Measurements from ENCODE around the gene TARS1.
A peak's percentile ranks its signal among the peaks of the same experiment; 100 is the strongest.
"Not testable (repeated sequence)": the region's sequence is repeated elsewhere in the genome, so short reads cannot be mapped to it uniquely, and the experiment has no call there.

TARS1 gene

GRCh38 chr5:33417632-33418031, 23.1 kb upstream of the TARS1 start:
- no peaks in the 10 kb centered on the region for H3K36me3 ChIP-seq (ENCODE audit: control insufficient read depth, insufficient read depth, low read length)
- no peaks in the 10 kb centered on the region for H3K27me3 ChIP-seq (ENCODE audit: control insufficient read depth, insufficient read depth, low read length)
- no peaks in the 10 kb centered on the region for H3K4me1 ChIP-seq (ENCODE audit: control insufficient read depth, insufficient read depth, low read length)
- no peak overlapping the region for H3K4me3 ChIP-seq (ENCODE audit: low read depth, low read length)
- no peaks in the 10 kb centered on the region for H3K9me3 ChIP-seq (ENCODE audit: control insufficient read depth, insufficient read depth, low read depth, low read length)
- no peak overlapping the region for H3K9ac ChIP-seq (ENCODE audit: low read length)
- no peak overlapping the region for H3K27ac ChIP-seq (ENCODE audit: low read depth, low read length)

GRCh38 chr5:33420946-33421345, 19.8 kb upstream of the TARS1 start:
- H3K4me1 ChIP-seq (ENCODE audit: control insufficient read depth, insufficient read depth, low read length) = no peaks in the 10 kb centered on the region
- H3K9ac ChIP-seq (ENCODE audit: low read length) = no peak overlapping the region
- no peaks in the 10 kb centered on the region for H3K36me3 ChIP-seq (ENCODE audit: control insufficient read depth, insufficient read depth, low read length)
- no peaks in the 10 kb centered on the region for H3K27me3 ChIP-seq (ENCODE audit: control insufficient read depth, insufficient read depth, low read length)
- H3K27ac ChIP-seq (ENCODE audit: low read depth, low read length) = no peak overlapping the region
- H3K9me3 ChIP-seq (ENCODE audit: control insufficient read depth, insufficient read depth, low read depth, low read length) = no peaks in the 10 kb centered on the region
- no peak overlapping the region for H3K4me3 ChIP-seq (ENCODE audit: low read depth, low read length)

- H3K9me3 ChIP-seq (ENCODE audit: control insufficient read depth, insufficient read depth, low read depth, low read length) = no peaks in the 10 kb centered on the region
- no peak overlapping the region for H3K4me3 ChIP-seq (ENCODE audit: low read depth, low read length)
- no peak overlapping the region for H3K9ac ChIP-seq (ENCODE audit: low read length)
- no peak overlapping the region for H3K27ac ChIP-seq (ENCODE audit: low read depth, low read length)
- H3K36me3 ChIP-seq (ENCODE audit: control insufficient read depth, insufficient read depth, low read length) = no peaks in the 10 kb centered on the region
- H3K4me1 ChIP-seq (ENCODE audit: control insufficient read depth, insufficient read depth, low read length) = no peaks in the 10 kb centered on the region
- H3K27me3 ChIP-seq (ENCODE audit: control insufficient read depth, insufficient read depth, low read length) = no peaks in the 10 kb centered on the region
Measured at GRCh38 chr5:33422191-33422590, 18.6 kb upstream of the TARS1 start.

DNA sequence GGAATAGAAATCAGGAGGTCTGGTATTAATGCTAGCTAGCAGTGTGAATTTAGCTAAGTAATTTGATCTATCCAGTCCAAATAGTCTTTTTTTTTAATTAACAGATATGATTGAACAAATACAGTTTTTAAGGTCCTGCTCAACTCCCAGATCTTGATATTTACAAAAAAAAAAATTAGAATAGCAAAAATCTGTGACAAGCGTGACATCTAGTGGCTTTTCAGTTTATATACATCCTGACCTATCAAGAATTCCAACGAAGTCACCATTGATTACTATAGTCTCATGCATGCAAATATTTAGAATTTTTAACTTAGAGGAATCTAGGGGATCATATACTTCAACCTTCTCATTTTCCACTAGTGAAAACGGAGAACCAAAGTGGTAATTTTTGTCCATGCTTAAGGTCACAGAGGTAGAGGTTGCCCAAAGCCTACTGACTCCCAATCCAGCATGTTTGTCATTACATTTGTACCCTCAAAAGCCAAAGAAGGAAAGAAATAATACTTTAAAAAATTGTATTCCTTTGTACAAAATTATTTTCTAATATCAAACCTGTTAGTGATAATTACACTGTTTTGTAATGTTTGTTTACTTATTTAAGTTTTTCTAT, 17.6 kb upstream of the TARS1 start:
- H3K27ac ChIP-seq (ENCODE audit: low read depth, low read length) = no peak overlapping the region
- H3K9me3 ChIP-seq (ENCODE audit: control insufficient read depth, insufficient read depth, low read depth, low read length) = no peaks in the 10 kb centered on the region
- no peaks in the 10 kb centered on the region for H3K27me3 ChIP-seq (ENCODE audit: control insufficient read depth, insufficient read depth, low read length)
- no peak overlapping the region for H3K4me3 ChIP-seq (ENCODE audit: low read depth, low read length)
- no peak overlapping the region for H3K9ac ChIP-seq (ENCODE audit: low read length)
- no peaks in the 10 kb centered on the region for H3K36me3 ChIP-seq (ENCODE audit: control insufficient read depth, insufficient read depth, low read length)
- no peaks in the 10 kb centered on the region for H3K4me1 ChIP-seq (ENCODE audit: control insufficient read depth, insufficient read depth, low read length)

DNA sequence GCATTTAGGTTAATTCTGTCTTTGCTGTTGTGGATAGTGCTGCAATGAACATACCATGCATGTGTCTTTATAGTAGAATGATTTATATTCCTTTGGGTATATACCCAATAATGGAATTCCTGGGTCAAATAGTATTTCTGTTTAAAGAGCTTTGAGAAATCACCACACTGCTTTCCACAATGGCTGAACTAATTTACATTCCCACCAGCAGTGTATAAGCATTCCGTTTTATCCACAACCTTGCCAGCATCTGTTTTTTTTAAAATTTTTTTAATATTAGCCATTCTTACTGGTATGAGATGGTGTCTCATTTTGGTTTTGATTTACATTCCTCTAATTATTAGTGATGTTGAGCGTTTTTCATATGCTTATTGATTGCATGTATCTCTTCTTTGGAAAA, 15.5 kb upstream of the TARS1 start:
- Histone ChIP-seq H3K27me3 (ENCODE audit: control insufficient read depth, insufficient read depth, low read length) (no peaks in the 10 kb centered on the region), H3K36me3 (ENCODE audit: control insufficient read depth, insufficient read depth, low read length) (no peaks in the 10 kb centered on the region), H3K4me3 (ENCODE audit: low read depth, low read length) (no peak overlapping the region), H3K9ac (ENCODE audit: low read length) (no peak overlapping the region), H3K9me3 (ENCODE audit: control insufficient read depth, insufficient read depth, low read depth, low read length) (0 out of 2 replicates have a peak, but pooled peaks cover 7% of the 10 kb centered on the region), H3K4me1 (ENCODE audit: control insufficient read depth, insufficient read depth, low read length) (no peaks in the 10 kb centered on the region), H3K27ac (ENCODE audit: low read depth, low read length) (no peak overlapping the region)

DNA sequence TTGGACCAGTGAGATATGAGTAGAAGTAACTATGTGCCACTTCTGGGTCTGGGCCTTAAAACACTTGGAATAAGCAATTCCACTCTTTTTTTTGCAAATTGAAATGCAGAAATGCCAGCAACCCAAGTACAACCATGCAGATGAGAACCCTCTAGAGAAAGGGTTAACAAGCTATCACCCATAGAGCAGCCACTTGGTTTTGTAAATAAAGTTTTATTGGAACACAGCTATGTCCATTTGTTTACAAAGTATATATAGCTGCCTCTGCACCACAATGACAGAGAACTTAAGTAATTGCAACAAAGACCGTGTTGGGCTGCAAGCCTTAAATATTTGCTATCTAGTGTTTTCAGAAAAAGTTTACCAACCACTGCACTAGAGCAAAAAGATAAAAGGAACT, 9.8 kb upstream of the TARS1 start:
- Histone ChIP-seq H3K4me3 (ENCODE audit: low read depth, low read length) (no peak overlapping the region), H3K9me3 (ENCODE audit: control insufficient read depth, insufficient read depth, low read depth, low read length) (0 out of 2 replicates have a peak, but pooled peaks cover 7% of the 10 kb centered on the region), H3K4me1 (ENCODE audit: control insufficient read depth, insufficient read depth, low read length) (no peaks in the 10 kb centered on the region), H3K9ac (ENCODE audit: low read length) (no peak overlapping the region), H3K36me3 (ENCODE audit: control insufficient read depth, insufficient read depth, low read length) (no peaks in the 10 kb centered on the region), H3K27ac (ENCODE audit: low read depth, low read length) (no peak overlapping the region), H3K27me3 (ENCODE audit: control insufficient read depth, insufficient read depth, low read length) (no peaks in the 10 kb centered on the region)

GRCh38 chr5:33432656-33433055, 8.1 kb upstream of the TARS1 start:
- Histone ChIP-seq H3K4me3 (ENCODE audit: low read depth, low read length) (no peak overlapping the region), H3K27ac (ENCODE audit: low read depth, low read length) (no peak overlapping the region), H3K9ac (ENCODE audit: low read length) (no peak overlapping the region), H3K9me3 (ENCODE audit: control insufficient read depth, insufficient read depth, low read depth, low read length) (0 out of 2 replicates have a peak, but pooled peaks cover 7% of the 10 kb centered on the region), H3K36me3 (ENCODE audit: control insufficient read depth, insufficient read depth, low read length) (no peaks in the 10 kb centered on the region), H3K4me1 (ENCODE audit: control insufficient read depth, insufficient read depth, low read length) (no peaks in the 10 kb centered on the region), H3K27me3 (ENCODE audit: control insufficient read depth, insufficient read depth, low read length) (no peaks in the 10 kb centered on the region)

- Histone ChIP-seq H3K4me1 (ENCODE audit: control insufficient read depth, insufficient read depth, low read length) (no peaks in the 10 kb centered on the region), H3K36me3 (ENCODE audit: control insufficient read depth, insufficient read depth, low read length) (no peaks in the 10 kb centered on the region), H3K27me3 (ENCODE audit: control insufficient read depth, insufficient read depth, low read length) (no peaks in the 10 kb centered on the region)
Measured at GRCh38 chr5:33433303-33434240, 7.2 kb upstream of the TARS1 start.

GRCh38 chr5:33435893-33436490, 4.8 kb upstream of the TARS1 start:
- H3K4me3 ChIP-seq (ENCODE audit: low read depth, low read length); H3K27ac ChIP-seq (ENCODE audit: low read depth, low read length); H3K36me3 ChIP-seq (ENCODE audit: control insufficient read depth, insufficient read depth, low read length); H3K27me3 ChIP-seq (ENCODE audit: control insufficient read depth, insufficient read depth, low read length); H3K9ac ChIP-seq (ENCODE audit: low read length); H3K9me3 ChIP-seq (ENCODE audit: control insufficient read depth, insufficient read depth, low read depth, low read length); H3K4me1 ChIP-seq (ENCODE audit: control insufficient read depth, insufficient read depth, low read length): not testable (repeated sequence)

More at GRCh38 chr5:33433303-33434240, 7.2 kb upstream of the TARS1 start:
- no peak overlapping the region for H3K4me3 ChIP-seq (ENCODE audit: low read depth, low read length)
- 0 out of 2 replicates have a peak, but pooled peaks cover 7% of the 10 kb centered on the region for H3K9me3 ChIP-seq (ENCODE audit: control insufficient read depth, insufficient read depth, low read depth, low read length)
- H3K27ac ChIP-seq (ENCODE audit: low read depth, low read length) = no peak overlapping the region
- H3K9ac ChIP-seq (ENCODE audit: low read length) = no peak overlapping the region

GRCh38 chr5:33438996-33439395, 1.8 kb upstream of the TARS1 start:
- Histone ChIP-seq H3K9me3 (ENCODE audit: control insufficient read depth, insufficient read depth, low read depth, low read length) (no peaks in the 10 kb centered on the region), H3K27me3 (ENCODE audit: control insufficient read depth, insufficient read depth, low read length) (no peaks in the 10 kb centered on the region), H3K4me1 (ENCODE audit: control insufficient read depth, insufficient read depth, low read length) (peaks cover 1% of the 10 kb centered on the region; the same call in 1 of the 2 replicates), H3K9ac (ENCODE audit: low read length) (peak overlapping the region; percentile 99), H3K4me3 (ENCODE audit: low read depth, low read length) (peak overlapping the region; percentile 94), H3K36me3 (ENCODE audit: control insufficient read depth, insufficient read depth, low read length) (peaks cover 16% of the 10 kb centered on the region), H3K27ac (ENCODE audit: low read depth, low read length) (no peak overlapping the region)

All from HUES6 (cell line).